IPS-20b (cell line): Measurements from ENCODE around the gene SH3YL1.

Experiments
- H3K27ac ChIP-seq: one replicate; pipeline ENCODE4 v1.5.1; 2013; ENCODE audit warnings: low read length
- H3K27me3 ChIP-seq: 2 replicates; pipeline ENCODE4 v1.6.1; 2013; ENCODE audit warnings: mild to moderate bottlenecking, low read length, inconsistent platforms; ENCODE audit not compliant: insufficient read depth
- H3K36me3 ChIP-seq: 2 replicates; pipeline ENCODE4 v1.6.1; 2013; ENCODE audit warnings: low read depth, mild to moderate bottlenecking, inconsistent platforms, low read length, moderate library complexity; ENCODE audit not compliant: insufficient read depth
- H3K4me1 ChIP-seq: 2 replicates; pipeline ENCODE4 v1.6.1; 2013; ENCODE audit warnings: mild to moderate bottlenecking, control low read depth, inconsistent platforms, low read length, moderate library complexity; ENCODE audit not compliant: insufficient read depth
- H3K4me3 ChIP-seq: 2 replicates; pipeline ENCODE4 v1.5.1; 2013; ENCODE audit warnings: mild to moderate bottlenecking, low read length, inconsistent platforms
- H3K9ac ChIP-seq: 2 replicates; pipeline ENCODE4 v1.6.1; 2013; ENCODE audit warnings: low read depth, mild to moderate bottlenecking, inconsistent platforms, low read length, moderate library complexity
- H3K9me3 ChIP-seq: 2 replicates; pipeline ENCODE4 v1.6.1; 2013; ENCODE audit warnings: mild to moderate bottlenecking, low read depth, low read length, inconsistent platforms; ENCODE audit not compliant: insufficient read depth

SH3YL1 gene

GRCh38 chr2:234421-234820 lies 29.4 kb downstream of the SH3YL1 start:
- no peak overlapping the region for H3K9ac ChIP-seq
- no peaks in the 10 kb centered on the region for H3K9me3 ChIP-seq
- no peaks in the 10 kb centered on the region; the same call in 1 of the 2 replicates for H3K36me3 ChIP-seq
- peaks cover 5% of the 10 kb centered on the region; the same call in 1 of the 2 replicates for H3K4me1 ChIP-seq
- H3K27ac ChIP-seq, result no peak overlapping the region
- no peaks in the 10 kb centered on the region for H3K27me3 ChIP-seq
- H3K4me3 ChIP-seq, result no peak overlapping the region

GRCh38 chr2:233030-233429 lies 30.8 kb downstream of the SH3YL1 start:
- H3K9ac ChIP-seq, result no peak overlapping the region
- no peaks in the 10 kb centered on the region for H3K27me3 ChIP-seq

GRCh38 chr2:231521-232185 lies 32.2 kb downstream of the SH3YL1 start:
- Histone ChIP-seq H3K27me3 (no peaks in the 10 kb centered on the region), H3K9me3 (no peaks in the 10 kb centered on the region)

More at GRCh38 chr2:233030-233429, 30.8 kb downstream of the SH3YL1 start:
- Histone ChIP-seq H3K4me1 (peaks cover 5% of the 10 kb centered on the region; the same call in 1 of the 2 replicates), H3K4me3 (0 out of 2 replicates have a peak overlapping the region, but pooled peaks have one; percentile 5), H3K27ac (no peak overlapping the region), H3K9me3 (no peaks in the 10 kb centered on the region), H3K36me3 (peaks cover 1% of the 10 kb centered on the region; the same call in 1 of the 2 replicates)

GRCh38 chr2:228518-229278 lies 35.1 kb downstream of the SH3YL1 start:
- Histone ChIP-seq H3K4me1 (peaks cover 5% of the 10 kb centered on the region; the same call in 1 of the 2 replicates), H3K27me3 (no peaks in the 10 kb centered on the region), H3K27ac (no peak overlapping the region), H3K9me3 (no peaks in the 10 kb centered on the region), H3K4me3 (no peak overlapping the region), H3K36me3 (peaks cover 21% of the 10 kb centered on the region; the same call in 1 of the 2 replicates), H3K9ac (no peak overlapping the region)

More at GRCh38 chr2:231521-232185, 32.2 kb downstream of the SH3YL1 start:
- Histone ChIP-seq H3K9ac (no peak overlapping the region), H3K36me3 (peaks cover 11% of the 10 kb centered on the region; the same call in 1 of the 2 replicates), H3K4me1 (peaks cover 5% of the 10 kb centered on the region; the same call in 1 of the 2 replicates), H3K4me3 (no peak overlapping the region), H3K27ac (no peak overlapping the region)

- Histone ChIP-seq H3K27ac (no peak overlapping the region), H3K4me1 (peaks cover under 1% of the 10 kb centered on the region; the same call in 1 of the 2 replicates), H3K9ac (no peak overlapping the region), H3K36me3 (peaks cover 26% of the 10 kb centered on the region; the same call in 1 of the 2 replicates), H3K4me3 (no peak overlapping the region), H3K27me3 (no peaks in the 10 kb centered on the region), H3K9me3 (no peaks in the 10 kb centered on the region)
Observed at GRCh38 chr2:228115-228514, 35.7 kb downstream of the SH3YL1 start.

- Histone ChIP-seq H3K9me3 (no peaks in the 10 kb centered on the region), H3K36me3 (peaks cover 26% of the 10 kb centered on the region; the same call in 1 of the 2 replicates), H3K9ac (no peak overlapping the region), H3K27me3 (no peaks in the 10 kb centered on the region), H3K4me3 (no peak overlapping the region), H3K27ac (no peak overlapping the region), H3K4me1 (no peaks in the 10 kb centered on the region)
Observed at GRCh38 chr2:223971-224760, 39.7 kb downstream of the SH3YL1 start.

- H3K9ac ChIP-seq, result no peak overlapping the region
- H3K27me3 ChIP-seq, result no peaks in the 10 kb centered on the region
- H3K36me3 ChIP-seq, result peaks cover 26% of the 10 kb centered on the region; the same call in 1 of the 2 replicates
- no peaks in the 10 kb centered on the region for H3K4me1 ChIP-seq
- H3K9me3 ChIP-seq, result no peaks in the 10 kb centered on the region
- H3K27ac ChIP-seq, result no peak overlapping the region
- no peak overlapping the region for H3K4me3 ChIP-seq
Observed at GRCh38 chr2:223451-223850, 40.4 kb downstream of the SH3YL1 start.

GRCh38 chr2:216068-216467 lies 47.8 kb downstream of the SH3YL1 start:
- no peak overlapping the region for H3K9ac ChIP-seq
- H3K27me3 ChIP-seq, result no peaks in the 10 kb centered on the region
- no peaks in the 10 kb centered on the region for H3K9me3 ChIP-seq
- H3K4me3 ChIP-seq, result no peak overlapping the region
- peaks cover 3% of the 10 kb centered on the region; the same call in 1 of the 2 replicates for H3K36me3 ChIP-seq
- no peaks in the 10 kb centered on the region for H3K4me1 ChIP-seq
- H3K27ac ChIP-seq, result no peak overlapping the region

GRCh38 chr2:213932-214693 lies 49.7 kb downstream of the SH3YL1 start:
- H3K4me3 ChIP-seq, result no peak overlapping the region
- H3K4me1 ChIP-seq, result no peaks in the 10 kb centered on the region
- no peak overlapping the region for H3K9ac ChIP-seq
- H3K27me3 ChIP-seq, result no peaks in the 10 kb centered on the region
- H3K9me3 ChIP-seq, result no peaks in the 10 kb centered on the region
- peaks cover 3% of the 10 kb centered on the region; the same call in 1 of the 2 replicates for H3K36me3 ChIP-seq
- H3K27ac ChIP-seq, result no peak overlapping the region

GRCh38 chr2:211486-212184 lies 52.2 kb downstream of the SH3YL1 start:
- Histone ChIP-seq H3K4me3 (no peak overlapping the region), H3K27me3 (no peaks in the 10 kb centered on the region; the same call in 1 of the 2 replicates), H3K9me3 (no peaks in the 10 kb centered on the region), H3K36me3 (no peaks in the 10 kb centered on the region), H3K9ac (no peak overlapping the region), H3K4me1 (no peaks in the 10 kb centered on the region), H3K27ac (no peak overlapping the region)
